ENCODE results near the gene PPDPF.

DNA sequence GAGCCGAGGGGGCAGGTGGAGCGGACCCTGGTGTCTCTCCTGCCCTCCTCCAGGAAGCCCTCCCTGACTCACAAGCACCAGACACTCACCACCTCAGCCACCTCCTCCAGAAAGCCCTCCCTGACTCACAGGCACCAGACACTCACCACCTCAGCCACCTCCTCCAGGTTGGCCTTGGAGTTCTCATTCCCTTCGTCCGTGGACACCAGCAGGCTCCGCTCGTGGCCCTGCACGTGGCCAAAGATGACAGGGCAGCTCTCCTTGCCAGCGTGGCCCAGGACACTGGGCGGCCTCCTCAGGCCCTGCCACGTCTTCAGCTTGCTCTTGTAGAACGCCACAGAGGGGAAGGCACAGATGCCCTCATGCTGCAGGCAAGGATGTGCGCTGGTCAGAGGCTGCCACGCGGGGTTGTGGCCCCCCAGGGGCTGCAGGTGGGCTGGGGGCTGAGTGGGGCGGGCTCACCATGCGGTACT lies 39.8 kb downstream of the PPDPF start:
- TF ChIP-seq, protein P1, sequence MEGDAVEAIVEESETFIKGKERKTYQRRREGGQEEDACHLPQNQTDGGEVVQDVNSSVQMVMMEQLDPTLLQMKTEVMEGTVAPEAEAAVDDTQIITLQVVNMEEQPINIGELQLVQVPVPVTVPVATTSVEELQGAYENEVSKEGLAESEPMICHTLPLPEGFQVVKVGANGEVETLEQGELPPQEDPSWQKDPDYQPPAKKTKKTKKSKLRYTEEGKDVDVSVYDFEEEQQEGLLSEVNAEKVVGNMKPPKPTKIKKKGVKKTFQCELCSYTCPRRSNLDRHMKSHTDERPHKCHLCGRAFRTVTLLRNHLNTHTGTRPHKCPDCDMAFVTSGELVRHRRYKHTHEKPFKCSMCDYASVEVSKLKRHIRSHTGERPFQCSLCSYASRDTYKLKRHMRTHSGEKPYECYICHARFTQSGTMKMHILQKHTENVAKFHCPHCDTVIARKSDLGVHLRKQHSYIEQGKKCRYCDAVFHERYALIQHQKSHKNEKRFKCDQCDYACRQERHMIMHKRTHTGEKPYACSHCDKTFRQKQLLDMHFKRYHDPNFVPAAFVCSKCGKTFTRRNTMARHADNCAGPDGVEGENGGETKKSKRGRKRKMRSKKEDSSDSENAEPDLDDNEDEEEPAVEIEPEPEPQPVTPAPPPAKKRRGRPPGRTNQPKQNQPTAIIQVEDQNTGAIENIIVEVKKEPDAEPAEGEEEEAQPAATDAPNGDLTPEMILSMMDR (IDR thresholded peaks at IDR 0.05), result no peak
- no peak for TF ChIP-seq POLR2A (IDR thresholded peaks at IDR 0.05)
